ENCODE results near the gene CENPV.

Gene CENPV

GRCh38 chr17:16358394-16358793 is 5.1 kb upstream of the CENPV start:
- no peak for DNase-seq (ENCODE audit: low spot score)

GRCh38 chr17:16354585-16354984 is 1.3 kb upstream of the CENPV start:
- DNase-seq (ENCODE audit: low spot score): no peak

DNA sequence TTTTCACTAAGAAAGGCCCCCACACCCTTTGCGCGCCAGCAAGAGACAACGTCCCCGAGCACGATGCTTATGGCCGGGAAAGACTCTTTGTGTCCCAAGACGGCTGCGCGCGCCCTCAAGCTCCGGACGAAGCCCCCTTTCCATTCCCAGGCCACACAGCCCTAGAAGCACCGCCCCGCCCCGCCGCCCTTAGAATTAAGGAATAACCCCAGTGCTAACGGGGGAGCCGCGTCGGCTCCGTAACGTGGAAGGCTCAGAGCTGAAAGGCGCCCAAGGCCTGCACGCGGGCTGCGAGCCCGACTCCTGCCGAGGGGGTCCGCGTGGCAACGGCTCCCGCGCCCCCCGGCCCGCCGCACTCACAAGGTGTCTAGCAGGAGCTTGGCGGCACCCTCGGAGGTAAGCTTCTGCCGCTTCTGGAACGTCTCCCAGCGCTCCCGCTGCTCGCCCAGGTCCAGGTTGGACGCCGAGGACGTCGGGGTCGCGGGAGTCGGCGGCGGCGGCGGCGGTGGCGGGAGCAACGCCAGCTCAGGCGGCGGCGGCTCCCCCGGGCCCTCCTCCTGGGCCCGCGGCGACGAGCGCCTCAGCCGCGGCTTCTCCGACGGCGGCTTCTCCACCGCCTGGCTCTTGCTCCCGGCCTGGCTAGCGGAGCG is 477 bp downstream of the CENPV start:
- DNase-seq (ENCODE audit: low spot score): no peak

GRCh38 chr17:16352303-16352666 is 984 bp downstream of the CENPV start:
- peak; percentile 40 for DNase-seq (ENCODE audit: low spot score)

GRCh38 chr17:16351831-16352230 is 1.4 kb downstream of the CENPV start:
- no peak for DNase-seq (ENCODE audit: low spot score)

DNA sequence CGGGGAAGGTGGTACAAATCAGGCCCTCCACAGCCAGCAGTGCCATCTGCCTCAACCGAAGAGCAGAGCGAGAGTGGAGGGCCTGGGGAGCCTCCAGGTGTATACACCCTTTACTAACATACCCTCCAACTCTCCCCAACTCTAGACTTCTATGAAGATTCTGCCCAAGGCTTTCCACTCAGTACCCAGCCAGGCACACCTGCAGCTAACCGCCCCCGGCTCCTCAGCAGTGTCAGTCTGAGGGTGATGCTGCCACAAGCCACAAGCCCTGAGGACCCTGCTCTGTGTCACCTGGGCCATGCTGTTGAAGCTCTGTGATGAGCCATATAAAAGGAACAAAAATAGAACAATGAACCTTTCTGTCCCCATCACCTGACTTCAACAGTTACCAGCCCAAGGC is 3.8 kb downstream of the CENPV start:
- no peak for DNase-seq (ENCODE audit: low spot score)

DNA sequence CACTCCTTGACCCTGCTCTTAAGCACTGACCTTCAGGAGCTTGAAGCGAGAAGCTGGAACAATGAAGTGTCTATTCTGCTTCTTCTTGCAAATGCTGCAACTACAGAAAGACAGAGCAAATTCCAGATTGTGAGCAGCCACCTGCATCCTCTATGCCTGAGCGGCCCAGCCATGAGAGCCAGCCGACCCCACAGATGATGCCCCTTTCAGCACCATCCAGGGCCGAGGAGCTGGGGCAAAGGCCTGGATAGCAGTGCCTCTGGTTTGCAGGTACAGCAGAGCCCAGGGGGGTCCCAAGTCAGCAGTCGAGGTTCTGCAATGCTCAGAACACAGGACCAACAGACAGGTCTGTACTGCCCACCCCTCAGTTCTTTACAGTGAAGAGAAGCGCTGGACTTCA is 4.7 kb downstream of the CENPV start:
- DNase-seq (ENCODE audit: low spot score): no peak

DNA sequence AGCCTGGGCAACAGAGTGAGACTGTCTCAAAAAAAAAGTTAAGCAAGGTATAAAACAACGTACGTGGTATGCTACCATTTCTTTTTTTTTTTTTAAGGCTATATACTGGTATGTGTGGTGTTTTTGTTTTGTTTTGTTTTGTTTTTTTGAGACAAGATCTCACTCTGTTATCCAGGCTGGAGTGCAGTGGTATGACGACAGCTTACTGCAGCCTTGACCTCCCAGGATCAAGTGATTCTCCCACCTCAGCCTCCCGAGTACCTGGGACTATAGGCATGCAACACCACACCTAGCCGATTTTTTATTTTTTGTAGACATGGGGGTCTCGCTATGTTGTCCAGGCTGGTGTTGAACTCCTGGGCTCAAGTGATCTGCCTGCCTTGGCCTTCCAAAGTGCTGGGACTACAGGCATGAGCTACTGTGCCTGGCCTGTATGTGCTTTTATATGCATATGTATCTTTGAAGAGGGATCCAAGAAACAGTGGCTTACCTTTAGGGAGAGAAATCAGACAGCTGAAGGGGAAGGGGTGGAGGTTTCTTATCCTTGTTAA is 6.5 kb downstream of the CENPV start:
- DNase-seq (ENCODE audit: low spot score): no peak

DNA sequence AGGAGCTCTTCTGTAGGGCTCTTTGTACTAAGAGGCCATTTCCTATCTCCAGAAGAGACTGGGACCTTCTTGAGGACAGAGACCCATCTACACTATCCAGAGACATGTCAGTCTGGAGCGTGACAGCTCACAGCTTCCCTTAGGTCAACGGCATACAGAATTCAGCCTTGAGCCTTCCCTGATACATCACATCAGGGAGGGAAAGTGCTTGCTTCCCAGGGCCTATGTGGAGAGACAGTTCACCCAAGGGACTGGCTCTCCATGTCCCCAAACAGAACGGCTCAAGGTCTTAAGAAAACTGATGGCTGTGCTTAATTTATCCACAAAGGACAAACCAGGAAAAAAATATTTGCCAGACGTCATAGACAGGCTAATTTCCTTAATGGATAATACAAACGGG is 7.7 kb downstream of the CENPV start:
- DNase-seq (ENCODE audit: low spot score): no peak

- DNase-seq (ENCODE audit: low spot score): no peak
Measured at GRCh38 chr17:16343569-16343968, 9.7 kb downstream of the CENPV start.

- no peak for DNase-seq (ENCODE audit: low spot score)
Measured at GRCh38 chr17:16342979-16343378, 10.3 kb downstream of the CENPV start.

DNA sequence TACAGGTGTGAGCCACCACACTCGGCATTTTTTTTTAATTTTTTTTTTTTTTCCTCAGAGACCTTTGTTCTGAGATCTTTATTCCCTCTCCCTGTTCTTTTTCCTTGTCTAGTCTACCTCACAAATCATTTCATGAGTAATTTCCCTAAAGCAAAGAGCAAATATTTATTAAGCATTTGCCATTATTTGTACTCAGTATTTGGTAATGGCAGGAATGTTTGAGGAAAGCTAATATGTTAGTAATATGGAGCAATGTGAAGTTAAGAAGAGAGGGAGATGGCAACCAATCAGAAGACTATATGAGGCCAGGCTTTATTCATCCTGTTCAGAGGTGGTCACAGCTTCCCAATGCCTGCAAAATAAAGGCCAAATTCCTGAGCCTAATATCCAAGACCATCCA is 13.3 kb downstream of the CENPV start:
- DNase-seq (ENCODE audit: low spot score): no peak

DNA sequence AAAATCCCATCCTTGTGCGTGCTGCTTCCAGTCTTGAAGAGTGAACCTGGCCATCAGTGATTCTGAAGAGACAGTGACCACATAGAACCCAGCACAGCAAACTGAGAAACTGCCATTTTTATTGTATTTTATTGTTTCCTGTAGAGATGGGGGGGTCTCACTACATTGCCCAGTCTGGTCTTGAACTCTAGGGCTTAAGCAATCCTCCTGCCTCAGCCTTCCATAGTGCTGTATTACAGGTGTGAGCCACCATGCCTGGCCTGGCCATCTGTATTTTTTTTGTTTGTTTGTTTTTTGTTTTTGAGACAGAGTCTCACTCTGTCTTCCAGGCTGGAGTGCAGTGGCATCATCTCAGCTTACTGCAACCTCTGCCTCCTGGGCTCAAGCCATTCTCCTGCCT is 13.9 kb downstream of the CENPV start:
- DNase-seq (ENCODE audit: low spot score): no peak

- DNase-seq (ENCODE audit: low spot score): no peak
Measured at GRCh38 chr17:16338391-16338790, 14.9 kb downstream of the CENPV start.

DNA sequence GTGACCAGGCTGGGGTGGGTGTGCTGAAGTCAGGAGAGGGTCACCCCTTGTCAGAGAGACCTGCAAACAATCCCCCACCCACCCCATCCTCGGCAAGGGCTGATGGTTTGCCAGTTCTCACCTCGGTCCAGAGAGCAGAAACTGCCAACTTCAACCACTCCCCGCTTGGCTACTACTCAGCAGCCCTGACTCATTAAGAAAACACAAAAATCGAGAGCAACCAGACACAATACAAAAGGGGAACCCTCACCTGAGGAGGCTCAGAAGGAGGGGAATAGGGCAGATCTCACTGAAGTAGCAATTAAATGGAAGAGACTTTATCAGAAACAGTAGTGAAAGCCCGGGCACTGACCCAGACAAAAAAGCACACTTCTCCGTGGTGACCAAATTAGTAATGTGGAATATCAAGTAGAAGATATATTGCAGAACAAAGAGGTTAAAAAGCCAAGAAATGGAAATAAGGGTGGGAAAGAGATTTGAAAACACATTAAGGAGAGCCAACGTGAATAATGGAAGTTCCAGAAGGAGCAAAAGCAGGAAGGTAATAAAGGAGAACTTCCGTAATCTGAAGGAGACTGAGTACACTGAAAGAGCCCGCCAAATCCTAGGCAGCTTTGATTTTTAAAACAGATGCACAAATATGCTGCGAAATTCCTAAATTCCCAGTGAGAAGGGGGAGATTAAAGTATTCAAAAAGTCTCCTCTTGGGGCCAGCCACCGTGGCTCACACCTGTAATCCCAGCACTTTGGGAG is 23.6 kb downstream of the CENPV start:
- no peak for DNase-seq (ENCODE audit: low spot score)

DNA sequence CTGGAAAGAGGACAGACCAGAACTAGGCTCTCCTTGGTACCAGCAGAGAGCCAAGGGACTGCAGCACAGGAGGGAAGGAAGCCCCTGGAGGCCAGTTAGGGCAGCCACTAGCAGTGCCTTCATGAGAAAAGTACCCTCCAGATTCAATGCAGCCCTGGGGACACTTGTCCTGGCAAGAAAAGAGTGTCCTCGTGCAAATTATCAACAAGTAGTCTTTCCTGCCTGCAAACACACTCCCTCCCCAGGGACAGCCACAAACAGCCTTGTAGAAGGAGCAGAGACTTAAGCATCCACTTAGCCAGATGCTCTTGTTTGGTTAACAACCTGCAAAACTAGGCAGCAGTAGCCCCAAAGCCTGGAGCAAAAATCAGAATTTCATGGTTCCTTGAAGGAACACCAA is 24.3 kb downstream of the CENPV start:
- no peak for DNase-seq (ENCODE audit: low spot score)

GRCh38 chr17:16327018-16327417 is 26.3 kb downstream of the CENPV start:
- no peak for DNase-seq (ENCODE audit: low spot score)

DNA sequence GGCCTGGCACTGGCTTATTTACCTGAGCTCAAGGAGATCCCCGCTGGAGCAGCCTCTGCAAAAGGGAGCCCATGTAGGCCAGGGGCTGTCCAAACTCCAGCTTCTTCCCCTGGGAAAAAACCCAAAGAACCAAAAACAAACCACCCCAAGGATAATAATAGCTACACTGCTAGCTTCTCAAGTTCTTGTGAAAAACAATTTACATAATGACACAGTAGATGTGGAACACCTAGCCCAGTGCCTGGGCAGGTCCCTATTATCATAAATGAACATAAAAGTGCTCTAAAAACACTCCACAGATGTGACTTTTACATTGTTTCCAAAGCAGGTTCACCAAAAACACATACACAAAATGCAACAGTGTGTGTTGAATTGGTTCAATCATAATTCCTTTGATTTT is 27.3 kb downstream of the CENPV start:
- no peak for DNase-seq (ENCODE audit: low spot score)

DNA sequence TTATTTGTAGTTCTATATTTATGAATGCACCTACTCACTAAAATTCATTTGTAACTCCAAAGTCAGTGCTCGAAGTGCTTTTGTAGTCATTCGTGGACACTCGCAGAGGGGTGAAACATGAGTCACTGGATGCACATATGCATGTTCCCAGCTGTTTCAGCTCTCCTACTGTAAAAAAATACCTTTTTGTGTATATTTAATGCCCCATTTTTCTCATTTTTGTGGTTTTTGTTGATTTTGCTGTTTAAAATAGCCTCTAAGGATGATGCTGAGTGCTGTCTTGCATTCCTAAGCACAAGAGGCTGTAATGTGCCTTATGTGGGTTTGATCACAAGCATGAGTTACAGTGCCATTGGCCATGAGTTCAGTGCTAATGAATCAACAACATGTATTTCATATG is 30.6 kb downstream of the CENPV start:
- no peak for DNase-seq (ENCODE audit: low spot score)

DNA sequence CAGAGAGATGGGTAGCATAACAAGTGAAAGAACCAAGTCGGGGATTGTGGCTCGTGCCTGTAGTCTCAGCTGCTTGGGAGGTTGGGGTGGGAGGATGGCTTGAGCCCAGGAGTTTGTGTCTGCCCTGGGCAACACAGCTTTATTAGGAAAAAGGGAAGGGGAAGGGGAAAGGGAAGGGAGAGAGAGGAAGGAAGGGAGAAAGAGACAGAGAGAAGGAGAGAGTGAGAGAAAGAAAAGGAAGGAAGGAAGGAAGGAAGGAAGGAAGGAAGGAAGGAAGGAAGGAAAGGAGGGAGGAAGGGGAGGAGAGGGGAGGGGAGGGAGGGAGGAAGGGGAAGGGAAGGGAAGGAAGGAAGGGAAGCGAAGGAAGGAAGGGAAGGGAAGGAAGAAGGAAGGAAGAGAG is 33.3 kb downstream of the CENPV start:
- no peak for DNase-seq (ENCODE audit: low spot score)

DNA sequence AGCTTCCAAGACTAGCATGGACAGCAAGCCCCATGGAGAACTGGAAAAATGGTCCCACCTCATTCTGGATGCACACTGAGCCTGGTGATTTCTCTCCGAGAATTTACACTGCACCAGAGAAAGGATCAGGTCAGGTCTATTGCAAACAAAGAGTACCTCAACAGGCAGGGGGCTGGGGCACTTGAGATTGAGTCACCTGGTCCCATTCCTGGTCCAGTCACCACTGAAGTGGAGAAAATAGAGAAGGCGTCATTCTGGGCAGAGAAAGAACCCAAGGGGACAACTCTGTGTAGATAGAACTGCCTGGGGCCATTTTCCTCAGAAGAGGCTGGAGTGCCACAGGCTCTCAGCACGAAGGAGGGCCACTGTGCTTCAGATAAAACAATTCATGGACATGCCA is 38.4 kb downstream of the CENPV start:
- no peak for DNase-seq (ENCODE audit: low spot score)

DNA sequence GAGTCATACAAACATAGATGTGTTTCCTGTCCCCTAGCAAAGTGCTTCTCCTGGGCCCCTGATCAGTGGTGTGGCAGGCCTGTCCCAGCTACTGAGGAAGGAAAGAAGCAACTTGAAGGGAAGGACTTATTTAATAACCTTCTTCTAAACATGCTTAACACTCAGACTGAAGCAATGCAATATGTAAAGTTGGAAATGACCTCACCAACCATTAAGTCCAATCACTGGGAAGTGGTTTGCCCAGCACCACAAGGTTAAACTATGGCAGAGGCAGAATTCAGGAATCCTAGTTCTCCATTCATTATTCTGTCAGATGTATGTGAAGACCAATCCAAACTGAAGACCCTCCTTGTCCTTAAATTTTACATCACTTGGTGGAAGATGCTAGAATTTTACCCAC is 39.1 kb downstream of the CENPV start:
- DNase-seq (ENCODE audit: low spot score): no peak

DNA sequence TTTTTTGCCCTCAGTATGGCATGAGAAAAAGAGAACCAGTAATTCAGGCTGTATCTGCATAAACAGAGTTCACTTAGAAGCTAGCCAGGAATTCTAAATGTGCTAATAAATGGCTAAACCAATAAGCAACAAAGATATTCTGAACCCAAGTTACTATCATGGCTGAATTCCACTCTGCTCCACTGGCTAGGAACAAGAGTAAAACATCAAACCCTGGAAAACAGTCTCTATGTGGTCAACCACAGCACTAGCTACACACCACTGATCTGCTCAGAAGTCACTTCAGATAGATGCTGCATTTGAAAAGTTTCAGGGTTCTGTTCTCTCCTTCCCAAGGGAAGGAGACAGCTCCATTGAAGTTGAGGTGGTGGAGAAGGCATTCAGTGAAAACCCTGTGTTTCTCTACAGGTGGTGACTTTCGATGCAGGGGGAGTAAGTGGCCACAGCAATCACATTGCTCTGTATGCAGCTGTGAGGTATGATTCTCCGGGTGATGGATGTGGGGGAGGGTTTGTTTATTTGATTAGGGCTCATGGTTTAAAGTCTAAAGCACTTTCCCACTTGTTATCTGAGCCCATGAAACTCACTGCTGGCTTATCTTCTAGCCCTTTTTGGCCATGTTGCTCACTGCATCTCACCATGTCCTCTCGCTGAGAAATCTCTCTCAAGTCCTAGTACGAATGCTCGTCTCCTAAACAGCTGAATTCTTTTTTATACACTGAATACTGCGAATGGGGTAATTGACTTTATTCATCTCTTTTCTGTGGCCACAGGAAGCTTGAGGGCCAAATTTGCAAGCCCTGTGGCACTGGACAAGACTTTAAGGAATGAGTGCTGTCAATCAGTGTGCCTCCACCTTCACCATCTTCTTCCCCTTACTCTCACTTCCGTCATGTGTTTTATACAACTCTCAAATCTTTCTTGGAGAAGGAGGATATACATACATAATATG is 39.9 kb downstream of the CENPV start:
- no peak for DNase-seq (ENCODE audit: low spot score)

Measured in globus pallidus (tissue), 1 donor.